ENCODE results near the gene UBE2U. TPM values are rescaled to one million over a fixed set of nuclear protein-coding genes. Genes with fewer than 3 reads are reported as not detected.

Gene UBE2U
- total and polyA plus RNA-seq, 10 of the 15 experiments (the other 5 are each of a cell fraction or from before 2014, with no cell fraction given), result not detected

DNA sequence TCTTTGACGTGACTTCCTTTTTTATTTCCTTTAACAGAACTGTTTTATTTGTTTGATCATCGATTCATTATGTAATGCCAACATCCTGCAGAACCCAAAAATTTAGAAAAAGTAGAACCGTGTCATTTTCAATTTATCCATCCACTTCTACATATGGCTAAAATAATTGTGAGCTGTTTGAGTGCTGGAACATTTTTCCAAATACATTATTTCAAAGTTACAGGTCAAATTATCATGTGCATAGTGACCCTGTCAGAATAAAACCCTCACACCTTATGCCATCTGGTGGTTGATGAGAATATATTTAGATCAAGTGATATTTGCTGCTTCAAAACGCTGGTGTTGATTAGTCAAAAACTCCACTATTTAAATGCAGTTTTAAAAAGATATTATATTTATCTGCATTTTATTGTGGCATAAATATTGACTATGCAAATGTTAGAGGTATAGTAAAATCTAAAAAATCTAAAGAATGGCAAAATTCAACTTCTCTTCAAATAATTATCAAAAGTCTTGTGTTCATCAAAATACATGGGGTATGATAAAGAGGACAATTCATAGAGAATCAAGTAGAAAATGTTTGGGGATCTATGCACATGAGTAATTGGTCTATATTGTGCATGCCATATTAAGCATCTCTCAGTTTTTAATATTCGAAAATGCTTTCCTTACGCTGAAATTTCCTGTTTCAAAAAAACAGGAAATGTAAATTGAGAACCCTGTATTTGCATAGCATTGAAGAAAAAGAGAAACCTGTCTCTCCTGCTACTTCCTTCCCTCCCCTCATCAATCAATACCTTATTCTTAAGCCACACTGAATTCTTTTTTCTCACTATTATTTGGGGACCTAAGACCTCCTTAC lies 39.7 kb downstream of the UBE2U start (continued):
- TF ChIP-seq HDAC6 (IDR thresholded peaks at IDR 0.05; ENCODE audit: unreplicated experiment), result no peak
- no peak for TF ChIP-seq SIN3A (IDR thresholded peaks at IDR 0.05; ENCODE audit: low read depth, low read length)
- no peak for TF ChIP-seq BMI1 (IDR thresholded peaks at IDR 0.05; ENCODE audit: borderline replicate concordance)
- TF ChIP-seq, protein P1, sequence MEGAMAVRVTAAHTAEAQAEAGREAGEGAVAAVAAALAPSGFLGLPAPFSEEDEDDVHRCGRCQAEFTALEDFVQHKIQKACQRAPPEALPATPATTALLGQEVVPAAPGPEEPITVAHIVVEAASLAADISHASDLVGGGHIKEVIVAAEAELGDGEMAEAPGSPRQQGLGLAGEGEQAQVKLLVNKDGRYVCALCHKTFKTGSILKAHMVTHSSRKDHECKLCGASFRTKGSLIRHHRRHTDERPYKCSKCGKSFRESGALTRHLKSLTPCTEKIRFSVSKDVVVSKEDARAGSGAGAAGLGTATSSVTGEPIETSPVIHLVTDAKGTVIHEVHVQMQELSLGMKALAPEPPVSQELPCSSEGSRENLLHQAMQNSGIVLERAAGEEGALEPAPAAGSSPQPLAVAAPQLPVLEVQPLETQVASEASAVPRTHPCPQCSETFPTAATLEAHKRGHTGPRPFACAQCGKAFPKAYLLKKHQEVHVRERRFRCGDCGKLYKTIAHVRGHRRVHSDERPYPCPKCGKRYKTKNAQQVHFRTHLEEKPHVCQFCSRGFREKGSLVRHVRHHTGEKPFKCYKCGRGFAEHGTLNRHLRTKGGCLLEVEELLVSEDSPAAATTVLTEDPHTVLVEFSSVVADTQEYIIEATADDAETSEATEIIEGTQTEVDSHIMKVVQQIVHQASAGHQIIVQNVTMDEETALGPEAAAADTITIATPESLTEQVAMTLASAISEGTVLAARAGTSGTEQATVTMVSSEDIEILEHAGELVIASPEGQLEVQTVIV (IDR thresholded peaks at IDR 0.05; ENCODE audit: borderline replicate concordance, partially characterized antibody), result no peak
- TF ChIP-seq, protein P2, sequence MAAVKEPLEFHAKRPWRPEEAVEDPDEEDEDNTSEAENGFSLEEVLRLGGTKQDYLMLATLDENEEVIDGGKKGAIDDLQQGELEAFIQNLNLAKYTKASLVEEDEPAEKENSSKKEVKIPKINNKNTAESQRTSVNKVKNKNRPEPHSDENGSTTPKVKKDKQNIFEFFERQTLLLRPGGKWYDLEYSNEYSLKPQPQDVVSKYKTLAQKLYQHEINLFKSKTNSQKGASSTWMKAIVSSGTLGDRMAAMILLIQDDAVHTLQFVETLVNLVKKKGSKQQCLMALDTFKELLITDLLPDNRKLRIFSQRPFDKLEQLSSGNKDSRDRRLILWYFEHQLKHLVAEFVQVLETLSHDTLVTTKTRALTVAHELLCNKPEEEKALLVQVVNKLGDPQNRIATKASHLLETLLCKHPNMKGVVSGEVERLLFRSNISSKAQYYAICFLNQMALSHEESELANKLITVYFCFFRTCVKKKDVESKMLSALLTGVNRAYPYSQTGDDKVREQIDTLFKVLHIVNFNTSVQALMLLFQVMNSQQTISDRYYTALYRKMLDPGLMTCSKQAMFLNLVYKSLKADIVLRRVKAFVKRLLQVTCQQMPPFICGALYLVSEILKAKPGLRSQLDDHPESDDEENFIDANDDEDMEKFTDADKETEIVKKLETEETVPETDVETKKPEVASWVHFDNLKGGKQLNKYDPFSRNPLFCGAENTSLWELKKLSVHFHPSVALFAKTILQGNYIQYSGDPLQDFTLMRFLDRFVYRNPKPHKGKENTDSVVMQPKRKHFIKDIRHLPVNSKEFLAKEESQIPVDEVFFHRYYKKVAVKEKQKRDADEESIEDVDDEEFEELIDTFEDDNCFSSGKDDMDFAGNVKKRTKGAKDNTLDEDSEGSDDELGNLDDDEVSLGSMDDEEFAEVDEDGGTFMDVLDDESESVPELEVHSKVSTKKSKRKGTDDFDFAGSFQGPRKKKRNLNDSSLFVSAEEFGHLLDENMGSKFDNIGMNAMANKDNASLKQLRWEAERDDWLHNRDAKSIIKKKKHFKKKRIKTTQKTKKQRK (IDR thresholded peaks at IDR 0.05; ENCODE audit: low read depth, low read length), result no peak
- TF ChIP-seq, protein P3, sequence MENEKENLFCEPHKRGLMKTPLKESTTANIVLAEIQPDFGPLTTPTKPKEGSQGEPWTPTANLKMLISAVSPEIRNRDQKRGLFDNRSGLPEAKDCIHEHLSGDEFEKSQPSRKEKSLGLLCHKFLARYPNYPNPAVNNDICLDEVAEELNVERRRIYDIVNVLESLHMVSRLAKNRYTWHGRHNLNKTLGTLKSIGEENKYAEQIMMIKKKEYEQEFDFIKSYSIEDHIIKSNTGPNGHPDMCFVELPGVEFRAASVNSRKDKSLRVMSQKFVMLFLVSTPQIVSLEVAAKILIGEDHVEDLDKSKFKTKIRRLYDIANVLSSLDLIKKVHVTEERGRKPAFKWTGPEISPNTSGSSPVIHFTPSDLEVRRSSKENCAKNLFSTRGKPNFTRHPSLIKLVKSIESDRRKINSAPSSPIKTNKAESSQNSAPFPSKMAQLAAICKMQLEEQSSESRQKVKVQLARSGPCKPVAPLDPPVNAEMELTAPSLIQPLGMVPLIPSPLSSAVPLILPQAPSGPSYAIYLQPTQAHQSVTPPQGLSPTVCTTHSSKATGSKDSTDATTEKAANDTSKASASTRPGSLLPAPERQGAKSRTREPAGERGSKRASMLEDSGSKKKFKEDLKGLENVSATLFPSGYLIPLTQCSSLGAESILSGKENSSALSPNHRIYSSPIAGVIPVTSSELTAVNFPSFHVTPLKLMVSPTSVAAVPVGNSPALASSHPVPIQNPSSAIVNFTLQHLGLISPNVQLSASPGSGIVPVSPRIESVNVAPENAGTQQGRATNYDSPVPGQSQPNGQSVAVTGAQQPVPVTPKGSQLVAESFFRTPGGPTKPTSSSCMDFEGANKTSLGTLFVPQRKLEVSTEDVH (IDR thresholded peaks at IDR 0.05; ENCODE audit: low read depth, partially characterized antibody), result no peak
- TF ChIP-seq, protein P4, sequence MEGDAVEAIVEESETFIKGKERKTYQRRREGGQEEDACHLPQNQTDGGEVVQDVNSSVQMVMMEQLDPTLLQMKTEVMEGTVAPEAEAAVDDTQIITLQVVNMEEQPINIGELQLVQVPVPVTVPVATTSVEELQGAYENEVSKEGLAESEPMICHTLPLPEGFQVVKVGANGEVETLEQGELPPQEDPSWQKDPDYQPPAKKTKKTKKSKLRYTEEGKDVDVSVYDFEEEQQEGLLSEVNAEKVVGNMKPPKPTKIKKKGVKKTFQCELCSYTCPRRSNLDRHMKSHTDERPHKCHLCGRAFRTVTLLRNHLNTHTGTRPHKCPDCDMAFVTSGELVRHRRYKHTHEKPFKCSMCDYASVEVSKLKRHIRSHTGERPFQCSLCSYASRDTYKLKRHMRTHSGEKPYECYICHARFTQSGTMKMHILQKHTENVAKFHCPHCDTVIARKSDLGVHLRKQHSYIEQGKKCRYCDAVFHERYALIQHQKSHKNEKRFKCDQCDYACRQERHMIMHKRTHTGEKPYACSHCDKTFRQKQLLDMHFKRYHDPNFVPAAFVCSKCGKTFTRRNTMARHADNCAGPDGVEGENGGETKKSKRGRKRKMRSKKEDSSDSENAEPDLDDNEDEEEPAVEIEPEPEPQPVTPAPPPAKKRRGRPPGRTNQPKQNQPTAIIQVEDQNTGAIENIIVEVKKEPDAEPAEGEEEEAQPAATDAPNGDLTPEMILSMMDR (IDR thresholded peaks at IDR 0.05 in 2 of 3, conservative IDR thresholded peaks at IDR 0.05 in 1 of 3; ENCODE audit: control insufficient read depth in 2 of 3, extremely low read depth in 1 of 3, insufficient read depth in 1 of 3, low read depth in 3 of 3, low read length in 3 of 3), result peak in 2 of 3 experiments; percentile 11 to 48; a peak in 2 of 6 replicates
- no peak for TF ChIP-seq LARP7 (IDR thresholded peaks at IDR 0.05)
- TF ChIP-seq, protein P5, sequence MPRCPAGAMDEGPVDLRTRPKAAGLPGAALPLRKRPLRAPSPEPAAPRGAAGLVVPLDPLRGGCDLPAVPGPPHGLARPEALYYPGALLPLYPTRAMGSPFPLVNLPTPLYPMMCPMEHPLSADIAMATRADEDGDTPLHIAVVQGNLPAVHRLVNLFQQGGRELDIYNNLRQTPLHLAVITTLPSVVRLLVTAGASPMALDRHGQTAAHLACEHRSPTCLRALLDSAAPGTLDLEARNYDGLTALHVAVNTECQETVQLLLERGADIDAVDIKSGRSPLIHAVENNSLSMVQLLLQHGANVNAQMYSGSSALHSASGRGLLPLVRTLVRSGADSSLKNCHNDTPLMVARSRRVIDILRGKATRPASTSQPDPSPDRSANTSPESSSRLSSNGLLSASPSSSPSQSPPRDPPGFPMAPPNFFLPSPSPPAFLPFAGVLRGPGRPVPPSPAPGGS (IDR thresholded peaks at IDR 0.05; ENCODE audit: borderline replicate concordance, insufficient read depth, low read depth, low read length, poor library complexity, severe bottlenecking), result no peak
- TF ChIP-seq ZNF24 (IDR thresholded peaks at IDR 0.05), result no peak
- TF ChIP-seq FOXK2 (IDR thresholded peaks at IDR 0.05), result no peak
- no peak for TF ChIP-seq POLR2AphosphoS5 (IDR thresholded peaks at IDR 0.05; ENCODE audit: low read length)
- TF ChIP-seq SUZ12 (IDR thresholded peaks at IDR 0.05; ENCODE audit: unreplicated experiment), result no peak

Data from GM12878 (cell line).